Stimulated activated naive CD8-positive, alpha-beta T cell treated with anti-CD3 and anti-CD28 coated beads, Interleukin-15, Interleukin-2, amounts not matched to agents 100 U/mL and 50 U/mL, for 24 hours (primary cell): Measurements from ENCODE around the gene FAM168A.
A peak's percentile ranks its signal among the peaks of the same experiment; 100 is the strongest.

Experiments
- ATAC-seq: fragments of 150-1000 bp; cut with Tn5 transposase; one replicate; pipeline ENCODE4 v1.10.0; 2021
- DNase-seq: peaks from one replicate; pipeline ENCODE4 v3.0.0; 2021

FAM168A gene

DNA sequence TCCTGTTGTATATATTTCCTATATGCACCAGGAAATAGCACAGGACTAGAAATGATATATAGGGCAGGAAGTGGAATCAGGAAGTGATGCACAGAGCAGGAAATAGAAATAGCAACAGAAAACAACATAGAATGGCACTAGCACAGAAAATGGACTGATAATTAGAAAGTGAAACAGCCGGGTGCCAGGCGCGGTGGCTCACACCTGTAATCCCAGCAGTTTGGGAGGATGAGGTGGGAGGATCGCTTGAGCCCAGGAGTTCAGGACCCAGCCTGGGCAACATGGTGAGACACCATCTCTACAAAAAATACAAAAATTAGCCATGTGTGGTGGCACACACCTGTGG is 231.7 kb downstream of the FAM168A start:
- no peak for DNase-seq
- no peak for ATAC-seq

DNA sequence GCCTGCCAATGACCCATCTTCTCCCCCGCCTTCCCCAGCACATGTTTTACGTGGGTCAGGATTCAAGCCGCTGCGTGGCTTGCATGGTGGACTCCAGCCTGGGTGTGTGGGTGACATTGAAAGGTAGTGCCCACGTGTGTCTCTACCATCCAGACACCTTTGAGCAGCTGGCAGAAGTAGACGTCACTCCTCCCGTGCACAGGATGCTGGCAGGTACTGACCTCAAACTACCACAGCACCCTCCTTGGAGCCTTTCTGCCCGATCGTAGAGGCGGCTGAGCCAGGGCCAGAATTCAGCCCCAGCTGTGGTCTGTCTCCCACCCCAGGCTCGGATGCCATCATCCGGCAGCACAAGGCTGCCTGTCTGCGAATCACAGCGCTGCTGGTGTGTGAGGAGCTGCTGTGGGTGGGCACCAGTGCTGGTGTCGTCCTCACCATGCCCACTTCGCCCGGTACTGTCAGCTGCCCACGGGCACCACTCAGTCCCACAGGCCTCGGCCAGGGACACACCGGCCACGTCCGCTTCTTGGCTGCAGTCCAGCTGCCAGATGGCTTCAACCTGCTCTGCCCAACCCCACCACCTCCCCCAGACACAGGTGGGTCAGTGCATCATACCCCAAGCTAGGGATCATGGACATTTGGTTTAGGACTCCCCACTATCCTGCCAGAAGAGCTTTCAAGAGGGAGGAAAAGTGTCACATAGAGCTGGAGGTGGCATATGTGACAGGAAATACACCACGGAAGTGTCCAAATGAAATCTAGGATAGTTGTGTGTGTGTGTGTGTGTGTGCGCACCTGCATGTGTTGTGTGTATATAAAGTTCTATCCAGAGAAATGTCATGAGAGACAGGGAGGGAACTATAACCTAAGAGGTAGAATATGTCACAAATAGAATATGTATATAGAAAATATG is 232.3 kb downstream of the FAM168A start:
- DNase-seq (no peak), ATAC-seq (no peak)

- ATAC-seq (no peak), DNase-seq (no peak)
Measured at GRCh38 chr11:73363147-73363546, 234.8 kb downstream of the FAM168A start.

DNA sequence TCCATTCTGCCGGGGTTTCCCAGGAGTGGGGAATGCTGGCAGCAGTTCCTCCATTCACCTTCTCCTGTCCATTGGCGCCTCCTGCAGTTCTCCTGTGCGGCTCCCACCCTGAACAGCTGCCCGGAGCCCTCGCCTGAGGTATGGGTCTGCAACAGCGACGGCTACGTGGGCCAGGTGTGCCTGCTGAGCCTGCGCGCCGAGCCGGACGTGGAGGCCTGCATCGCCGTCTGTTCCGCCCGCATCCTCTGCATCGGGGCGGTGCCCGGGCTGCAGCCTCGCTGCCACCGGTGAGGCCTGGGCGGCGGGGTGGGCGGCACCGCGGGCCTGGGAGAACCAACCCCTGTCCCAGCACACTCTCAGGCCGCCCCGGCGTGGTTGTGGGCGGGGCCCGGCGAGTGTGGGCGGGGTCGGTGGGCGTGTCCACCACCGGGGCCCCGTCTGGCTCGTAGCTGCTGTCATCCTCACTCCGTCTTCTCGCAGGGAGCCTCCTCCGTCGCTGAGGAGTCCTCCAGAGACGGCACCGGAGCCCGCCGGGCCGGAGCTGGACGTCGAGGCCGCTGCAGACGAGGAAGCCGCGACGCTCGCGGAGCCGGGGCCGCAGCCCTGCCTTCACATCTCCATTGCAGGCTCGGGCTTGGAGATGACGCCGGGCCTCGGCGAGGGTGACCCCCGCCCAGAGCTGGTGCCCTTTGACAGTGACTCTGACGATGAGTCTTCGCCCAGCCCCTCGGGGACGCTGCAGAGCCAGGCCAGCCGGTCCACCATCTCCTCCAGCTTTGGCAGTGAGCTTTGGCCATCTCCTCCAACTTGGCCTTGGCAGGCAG is 235.7 kb downstream of the FAM168A start:
- DNase-seq: no peak

DNA sequence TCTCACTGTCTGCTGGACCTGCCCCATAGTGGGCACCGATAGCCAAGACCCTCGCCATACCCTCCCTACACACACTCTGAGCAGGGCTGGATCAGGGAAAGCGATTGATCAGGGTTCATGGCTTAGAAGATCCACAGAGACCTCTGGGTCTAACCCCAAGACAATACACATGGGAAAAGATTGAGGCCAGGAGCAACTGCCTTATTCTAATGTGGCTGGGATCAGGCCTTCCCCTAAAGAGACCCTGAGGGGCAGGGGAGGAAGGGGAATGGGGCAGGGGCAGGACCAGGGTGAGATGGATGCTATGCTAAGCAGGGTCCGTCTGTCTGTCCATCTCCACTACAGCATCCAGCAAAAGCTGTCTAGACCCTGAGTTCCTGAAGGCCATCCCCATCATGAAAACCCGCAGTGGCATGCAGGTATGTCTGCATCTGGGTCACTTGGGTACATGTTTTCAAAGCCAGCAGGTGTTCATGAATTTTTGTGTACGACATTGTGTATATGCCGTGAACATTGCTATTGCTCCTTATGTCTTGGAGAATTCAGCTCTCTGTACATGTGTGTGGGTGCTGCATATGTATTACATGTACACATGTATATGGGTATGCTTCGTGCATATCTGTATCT is 237.1 kb downstream of the FAM168A start:
- DNase-seq (no peak), ATAC-seq (no peak)

More for the DNA sequence above, 235.7 kb downstream of the FAM168A start:
- no peak for ATAC-seq

- DNase-seq: peak; percentile 55
- ATAC-seq: no peak
Measured at GRCh38 chr11:73359930-73360742, 237.8 kb downstream of the FAM168A start.

DNA sequence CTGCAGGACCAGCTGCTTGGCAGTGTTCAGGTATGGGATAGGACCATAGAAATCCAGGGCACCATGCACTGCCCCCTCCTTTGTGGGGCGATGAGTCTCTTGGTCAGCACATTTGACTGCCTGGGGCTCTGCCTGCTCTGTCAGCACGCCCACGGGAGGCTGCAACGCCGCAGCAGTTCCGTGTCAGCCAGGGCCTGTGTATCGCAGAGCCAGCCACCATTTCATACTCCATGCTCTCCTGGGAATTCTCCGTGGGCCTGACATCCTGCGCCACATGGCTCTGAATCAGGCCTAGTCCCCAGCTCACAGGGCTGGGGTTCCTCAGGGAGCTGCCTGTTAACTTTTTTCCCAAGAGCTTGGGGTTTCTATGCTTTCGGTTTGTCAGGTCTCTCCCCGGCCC is 238.6 kb downstream of the FAM168A start:
- DNase-seq: no peak
- ATAC-seq: no peak

DNA sequence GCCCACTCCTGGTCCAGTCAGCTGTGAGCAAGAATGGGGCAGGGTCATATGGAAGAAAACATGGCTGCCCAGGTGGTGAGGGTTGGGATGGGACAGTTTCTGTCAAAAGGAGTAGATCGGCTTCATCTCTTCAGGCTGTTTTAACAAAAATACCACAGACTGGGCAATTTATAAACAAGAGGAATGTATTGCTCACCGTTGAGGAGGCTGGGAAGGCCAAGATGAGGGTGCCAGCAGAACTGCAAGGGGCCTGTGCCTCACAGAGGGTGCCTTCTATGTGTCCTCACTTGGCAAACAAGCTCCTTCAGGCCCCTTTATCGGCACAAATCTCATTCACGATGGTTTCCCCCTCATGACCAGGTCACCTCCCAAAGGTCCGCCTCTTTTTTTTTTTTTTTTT is 239.8 kb downstream of the FAM168A start:
- no peak for DNase-seq

GRCh38 chr11:73356979-73357860 is 240.7 kb downstream of the FAM168A start:
- no peak for DNase-seq
- ATAC-seq: no peak

More for the DNA sequence above, 239.8 kb downstream of the FAM168A start:
- ATAC-seq: no peak

DNA sequence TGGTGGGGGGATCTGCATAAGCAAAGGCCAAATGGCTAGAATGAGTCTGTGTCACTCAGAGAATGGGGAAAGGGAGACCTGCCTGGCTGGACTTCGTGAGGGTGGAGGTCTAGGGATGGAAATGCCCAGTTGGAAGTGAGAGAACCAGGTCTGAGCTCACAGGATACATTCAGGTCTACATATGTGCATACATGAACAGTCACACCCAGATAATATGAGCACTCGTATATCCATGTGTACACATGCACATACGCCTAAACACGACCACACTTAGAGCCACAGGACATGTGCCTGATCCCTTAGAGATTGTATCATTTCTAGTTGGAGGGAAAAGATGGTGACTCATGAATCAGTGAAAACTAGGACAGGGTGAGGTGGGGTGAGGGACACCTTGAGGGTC is 242.8 kb downstream of the FAM168A start:
- no peak for DNase-seq
- no peak for ATAC-seq

DNA sequence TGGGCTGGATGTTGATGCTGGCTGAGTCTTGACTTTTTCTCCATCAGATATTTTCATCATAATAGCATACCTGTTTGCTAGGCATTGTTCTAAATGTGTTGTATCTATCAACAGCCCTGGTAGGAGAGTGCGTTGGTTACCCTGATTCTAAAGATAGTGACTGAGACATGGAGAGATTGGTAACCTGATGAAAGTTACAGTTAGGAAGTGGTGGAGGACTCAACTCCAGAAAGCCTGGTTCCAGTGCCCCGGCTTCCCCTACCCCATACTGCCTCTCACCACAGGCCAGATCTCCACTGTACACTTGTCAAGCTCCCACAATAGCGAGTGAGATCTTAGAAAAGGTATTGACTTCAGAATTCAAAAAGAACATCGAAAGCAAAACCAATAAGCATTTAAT is 244.5 kb downstream of the FAM168A start:
- ATAC-seq (no peak), DNase-seq (no peak)

DNA sequence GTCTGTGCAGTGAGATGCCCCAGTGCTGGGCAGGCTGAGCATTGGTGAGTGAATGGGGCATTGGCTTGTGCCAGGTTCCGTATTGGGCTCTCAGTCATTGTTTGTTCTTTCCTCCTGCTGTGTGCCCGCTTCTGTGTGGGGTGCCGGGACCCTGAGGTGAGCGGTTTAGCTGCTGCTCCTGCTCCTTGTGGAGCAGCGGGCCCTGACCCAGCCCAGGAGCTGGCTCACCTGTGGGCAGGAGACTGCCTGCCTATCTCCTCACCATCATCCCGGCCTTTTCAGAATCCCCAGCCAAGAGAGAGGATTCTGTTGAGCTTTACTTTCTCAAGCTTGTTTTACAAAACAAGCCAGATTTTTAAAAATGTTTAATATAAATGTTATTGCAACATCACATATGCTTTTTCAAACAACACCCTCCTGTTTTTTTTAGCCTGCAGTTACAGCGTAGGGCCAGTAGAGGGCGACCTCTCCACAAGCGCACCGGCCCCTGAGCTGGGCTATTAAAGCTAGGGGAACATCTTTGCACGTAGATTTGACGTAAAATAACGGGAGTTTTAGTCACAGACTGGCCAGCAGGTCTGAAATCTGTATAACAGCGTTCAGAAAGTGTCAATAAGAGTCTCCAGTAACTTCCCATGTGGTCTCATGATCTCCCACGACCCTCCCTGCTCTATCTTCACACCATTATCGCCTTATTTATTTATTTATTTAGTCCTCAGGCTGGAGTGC is 246.8 kb downstream of the FAM168A start:
- peak; percentile 53 for DNase-seq
- ATAC-seq: peak; percentile 69
